Measurements from ENCODE around the gene SPTBN5. TPM values are rescaled to one million over a fixed set of nuclear protein-coding genes. Genes with fewer than 3 reads are reported as not detected.

SPTBN5 gene
- total RNA-seq, 1 experiment from 2014 or later, result 0.84 TPM

GRCh38 chr15:41825572-41826535, 68.0 kb downstream of the SPTBN5 start:
- H3F3A ChIP-seq (ENCODE audit: low read length, unreplicated experiment), result no peaks in the 10 kb centered on the region
- no peak overlapping the region for H2AFZ ChIP-seq (ENCODE audit: low read length)
- DNase-seq (no peak), ATAC-seq (no peak)
- peaks cover 14% of the 10 kb centered on the region for H3K4me1 ChIP-seq (ENCODE audit: insufficient read depth, low read length)
- no peaks in the 10 kb centered on the region for H3K9me3 ChIP-seq (ENCODE audit: low read length)
- no peak overlapping the region for H3K27ac ChIP-seq (ENCODE audit: low read length)
- intact Hi-C loops (cut with micrococcal nuclease), result loop anchor here (10.0 kb wide), 1 partner anchor 149 kb away; the partner anchor contains the start of gene EHD4
- peaks cover 19% of the 10 kb centered on the region for H3K79me2 ChIP-seq (ENCODE audit: low read length)
- H3K9me2 ChIP-seq (replicated peaks; ENCODE audit: low read length), result no peaks in the 10 kb centered on the region
- no peak overlapping the region for H3K4me3 ChIP-seq (ENCODE audit: low read length)
- no peak overlapping the region for H3K4me2 ChIP-seq (ENCODE audit: low read length)
- TF ChIP-seq EZH2phosphoT487 (IDR thresholded peaks at IDR 0.05; ENCODE audit: borderline replicate concordance, low read length) (no peak), CTCF (conservative IDR thresholded peaks at IDR 0.05; ENCODE audit: low read depth, low read length) (no peak), EZH2 (IDR thresholded peaks at IDR 0.05; ENCODE audit: low read length, unreplicated experiment) (no peak)
- no peaks in the 10 kb centered on the region for H4K20me1 ChIP-seq (ENCODE audit: low read length)
- no peaks in the 10 kb centered on the region for H3K27me3 ChIP-seq (ENCODE audit: low read length)
- BruUV-seq (replicated peaks), result no TSS peak
- no peak overlapping the region for H3K9ac ChIP-seq (ENCODE audit: low read length)
- peaks cover 6% of the 10 kb centered on the region for H3K36me3 ChIP-seq (ENCODE audit: low read depth, low read length)
- CTCF ChIA-PET, result interaction anchor here (0.7 kb wide), 1 partner anchor 51 kb away, joined by 3 read pairs; the partner anchor contains the start of gene MAPKBP1
- POLR2A ChIA-PET (ENCODE audit: unreplicated experiment), result no interaction called here

- CTCF ChIA-PET, result interaction anchor here (0.7 kb wide), 1 partner anchor 51 kb away, joined by 3 read pairs; the partner anchor contains the start of gene MAPKBP1
- POLR2A ChIA-PET (ENCODE audit: unreplicated experiment), result no interaction called here
- no TSS peak for BruUV-seq (replicated peaks)
Measured at GRCh38 chr15:41825145-41825544, 68.7 kb downstream of the SPTBN5 start.

More at GRCh38 chr15:41825145-41825544, 68.7 kb downstream of the SPTBN5 start:
- Histone ChIP-seq H3K9me2 (replicated peaks; ENCODE audit: low read length) (no peaks in the 10 kb centered on the region), H3F3A (ENCODE audit: low read length, unreplicated experiment) (no peaks in the 10 kb centered on the region), H3K9ac (ENCODE audit: low read length) (no peak overlapping the region), H3K9me3 (ENCODE audit: low read length) (no peaks in the 10 kb centered on the region), H2AFZ (ENCODE audit: low read length) (no peak overlapping the region), H4K20me1 (ENCODE audit: low read length) (no peaks in the 10 kb centered on the region), H3K79me2 (ENCODE audit: low read length) (peaks cover 18% of the 10 kb centered on the region), H3K4me2 (ENCODE audit: low read length) (no peak overlapping the region), H3K27me3 (ENCODE audit: low read length) (no peaks in the 10 kb centered on the region), H3K4me1 (ENCODE audit: insufficient read depth, low read length) (peaks cover 14% of the 10 kb centered on the region), H3K36me3 (ENCODE audit: low read depth, low read length) (peaks cover 6% of the 10 kb centered on the region), H3K4me3 (ENCODE audit: low read length) (no peak overlapping the region), H3K27ac (ENCODE audit: low read length) (no peak overlapping the region)
- no peak for ATAC-seq
- no peak for TF ChIP-seq EZH2phosphoT487 (IDR thresholded peaks at IDR 0.05; ENCODE audit: borderline replicate concordance, low read length)
- TF ChIP-seq EZH2 (IDR thresholded peaks at IDR 0.05; ENCODE audit: low read length, unreplicated experiment), result no peak
- TF ChIP-seq CTCF (conservative IDR thresholded peaks at IDR 0.05; ENCODE audit: low read depth, low read length), result no peak
- no peak for DNase-seq
- intact Hi-C loops (cut with micrococcal nuclease), result loop anchor here (10.0 kb wide), 1 partner anchor 150 kb away; the partner anchor contains the start of gene EHD4

Data from PC-3 (cell line).